Activated CD8-positive, alpha-beta memory T cell treated with anti-CD3 and anti-CD28 coated beads for 4 hours (primary cell): Measurements from ENCODE around the gene ABCC10.
"Not testable (repeated sequence)": the region's sequence is repeated elsewhere in the genome, so short reads cannot be mapped to it uniquely, and the experiment has no call there.

Experiments
- DNase-seq, 2 donors: peaks; one replicate each; pipeline ENCODE4 v3.0.0-alpha.2; 2020; ENCODE audit warnings: low read depth in 2 of 2

Gene ABCC10

DNA sequence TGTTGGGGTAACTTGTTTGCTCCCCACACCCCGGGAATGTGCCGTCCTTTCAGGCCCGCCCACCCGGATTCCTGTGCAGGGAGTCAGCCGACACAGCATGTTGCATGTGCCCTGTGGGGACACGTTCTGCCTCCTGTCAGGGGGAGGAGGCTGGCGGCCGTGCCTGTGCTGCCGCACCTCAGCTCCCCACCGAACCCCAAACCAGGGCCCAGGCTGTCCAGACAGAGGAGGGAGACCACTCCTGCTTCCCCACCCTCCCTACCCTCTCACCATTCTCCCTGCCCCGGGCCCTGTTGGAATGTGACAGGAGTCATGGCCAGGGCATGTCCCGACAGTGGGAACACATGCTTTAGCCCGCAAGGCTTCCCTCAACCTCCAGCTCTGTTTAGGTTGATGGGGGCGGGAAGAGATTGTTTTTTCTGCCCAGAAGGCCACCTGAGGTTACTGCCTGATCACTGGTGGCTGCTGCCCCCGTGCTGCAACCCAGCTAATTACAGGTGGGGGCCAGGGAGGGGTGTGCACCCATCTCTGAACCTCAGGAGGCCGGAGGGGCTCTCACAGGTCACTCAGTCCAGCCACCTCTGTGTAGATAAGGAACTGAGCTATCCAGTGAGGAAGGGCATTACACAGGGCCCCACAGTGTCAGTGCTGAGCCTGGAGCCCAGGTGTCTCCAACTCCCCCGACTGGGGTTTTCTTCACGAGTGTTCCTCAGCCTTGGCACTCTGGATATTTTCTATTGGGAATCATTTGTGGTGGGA is 69.2 kb downstream of the ABCC10 start:
- DNase-seq: no peak

GRCh38 chr6:43497129-43497396 is 69.7 kb downstream of the ABCC10 start:
- no peak for DNase-seq

GRCh38 chr6:43497689-43498088 is 70.3 kb downstream of the ABCC10 start:
- DNase-seq: no peak

DNA sequence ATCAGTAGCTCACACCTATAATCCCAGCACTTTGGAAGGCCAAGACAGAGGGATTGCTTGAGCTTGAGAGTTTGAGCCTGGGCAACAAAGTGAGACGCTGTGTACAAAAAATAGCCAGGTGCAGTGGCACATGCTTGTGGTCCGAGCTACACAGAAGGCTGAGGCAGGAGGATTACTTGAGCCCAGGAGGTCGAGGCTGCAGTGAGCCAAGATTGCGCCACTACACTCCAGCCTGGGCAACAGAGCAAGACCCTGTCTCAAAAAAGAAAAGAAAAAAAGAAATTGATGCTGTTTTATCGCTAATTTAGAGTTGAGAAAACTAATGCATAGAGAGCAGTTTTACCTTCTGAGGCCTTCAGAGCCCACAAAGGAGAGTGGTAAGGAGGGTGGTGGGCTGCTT is 71.0 kb downstream of the ABCC10 start:
- DNase-seq: not testable (repeated sequence)

GRCh38 chr6:43499028-43499815 is 71.9 kb downstream of the ABCC10 start:
- DNase-seq: no peak
